ENCODE results near the gene GCK.
A peak's percentile ranks its signal among the peaks of the same experiment; 100 is the strongest.

Gene GCK

GRCh38 chr7:44104860-44105771, 84.1 kb downstream of the GCK start:
- WGBS, 2 experiments = 18 to 21% methylated on average over 28 of the region's 28 CpGs
- no peaks in the 10 kb centered on the region for H3K36me3 ChIP-seq (ENCODE audit: control insufficient read depth, insufficient read depth, low read length)
- peaks cover 14% of the 10 kb centered on the region for H3K4me1 ChIP-seq (ENCODE audit: control insufficient read depth, insufficient read depth, low read length)
- H3K4me3 ChIP-seq (ENCODE audit: insufficient read depth, low read depth, low read length) = peak overlapping the region; percentile 50
- no peaks in the 10 kb centered on the region for H3K9me3 ChIP-seq (ENCODE audit: control insufficient read depth, low read length)
- H3K27me3 ChIP-seq (ENCODE audit: control insufficient read depth, insufficient read depth, low read length, poor library complexity, severe bottlenecking) = peaks cover 30% of the 10 kb centered on the region
- H3K27ac ChIP-seq (ENCODE audit: insufficient read depth, low read depth, low read length, poor library complexity, severe bottlenecking) = no peak overlapping the region

DNA sequence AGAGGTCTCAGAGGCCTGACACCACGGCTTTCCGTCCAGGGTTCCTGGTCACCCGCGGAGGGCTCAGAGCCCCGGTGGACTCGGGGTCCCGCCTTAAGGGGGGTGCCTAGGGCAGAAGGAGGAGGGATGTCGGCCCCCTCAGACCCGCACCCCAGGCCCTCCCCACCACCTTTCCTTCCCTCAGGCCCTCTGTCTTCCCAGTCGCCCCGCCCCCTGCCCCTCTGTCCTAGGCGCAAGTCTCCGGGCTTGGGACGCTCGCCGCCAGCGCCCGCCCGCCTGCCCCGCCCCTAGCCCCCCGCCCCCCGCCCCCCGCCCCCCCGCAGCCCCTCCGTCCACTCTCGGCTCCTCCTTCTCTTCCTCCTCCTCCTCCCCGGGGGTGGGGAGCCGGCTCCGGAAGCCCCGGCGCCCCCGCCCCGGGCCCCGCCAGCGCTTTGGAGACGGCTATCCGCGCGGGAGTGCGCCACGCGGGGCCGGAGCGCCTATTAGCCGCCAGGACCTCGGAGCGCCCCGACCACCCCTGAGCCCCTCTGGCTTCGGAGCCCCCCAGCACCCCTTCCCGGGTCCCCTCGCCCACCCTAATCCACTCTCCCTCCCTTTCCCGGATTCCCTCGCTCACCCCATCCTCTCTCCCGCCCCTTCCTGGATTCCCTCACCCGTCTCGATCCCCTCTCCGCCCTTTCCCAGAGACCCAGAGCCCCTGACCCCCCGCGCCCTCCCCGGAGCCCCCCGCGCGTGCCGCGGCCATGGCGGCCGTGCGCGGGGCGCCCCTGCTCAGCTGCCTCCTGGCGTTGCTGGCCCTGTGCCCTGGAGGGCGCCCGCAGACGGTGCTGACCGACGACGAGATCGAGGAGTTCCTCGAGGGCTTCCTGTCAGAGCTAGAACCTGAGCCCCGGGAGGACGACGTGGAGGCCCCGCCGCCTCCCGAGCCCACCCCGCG, 85.0 kb downstream of the GCK start, which contains the start of gene AEBP1:
Gene AEBP1 (plus strand): TSS at position 423 of the 937 bp plus-strand sequence. CDS start 321 bp downstream, at position 744.
- Histone ChIP-seq H3K36me3 (ENCODE audit: control insufficient read depth, insufficient read depth, low read length) (no peaks in the 10 kb centered on the region), H3K4me1 (ENCODE audit: control insufficient read depth, insufficient read depth, low read length) (peaks cover 14% of the 10 kb centered on the region), H3K4me3 (ENCODE audit: insufficient read depth, low read depth, low read length) (peak within 1 kb of the TSS; percentile 50), H3K27ac (ENCODE audit: insufficient read depth, low read depth, low read length, poor library complexity, severe bottlenecking) (no peak within 1 kb of the TSS), H3K9me3 (ENCODE audit: control insufficient read depth, low read length) (no peaks in the 10 kb centered on the region), H3K27me3 (ENCODE audit: control insufficient read depth, insufficient read depth, low read length, poor library complexity, severe bottlenecking) (peaks cover 30% of the 10 kb centered on the region)
- 2% methylated on average over 72 to 74 of the region's 87 CpGs for WGBS, 2 experiments

DNA sequence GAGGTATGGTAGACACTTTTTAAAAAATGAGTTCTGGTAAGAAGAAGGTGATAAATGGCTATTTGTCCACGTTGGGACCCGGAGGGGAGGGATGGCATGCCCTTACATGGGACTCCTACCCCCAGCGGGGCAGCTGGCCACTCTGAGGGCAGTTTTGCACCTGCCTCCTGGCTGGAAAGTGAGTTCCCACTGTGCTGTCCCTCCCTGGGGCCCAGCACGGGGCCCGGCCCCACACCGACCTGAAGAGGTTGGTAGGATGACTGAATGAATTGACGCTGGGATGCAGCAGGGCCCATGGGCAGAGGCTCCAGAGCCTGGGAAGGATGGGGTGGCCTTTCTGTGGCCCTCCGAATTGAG, 85.7 kb downstream of the GCK start:
- Histone ChIP-seq H3K9me3 (ENCODE audit: control insufficient read depth, low read length) (no peaks in the 10 kb centered on the region), H3K4me3 (ENCODE audit: insufficient read depth, low read depth, low read length) (peak overlapping the region; percentile 50), H3K4me1 (ENCODE audit: control insufficient read depth, insufficient read depth, low read length) (peaks cover 14% of the 10 kb centered on the region), H3K27me3 (ENCODE audit: control insufficient read depth, insufficient read depth, low read length, poor library complexity, severe bottlenecking) (peaks cover 30% of the 10 kb centered on the region), H3K36me3 (ENCODE audit: control insufficient read depth, insufficient read depth, low read length) (no peaks in the 10 kb centered on the region), H3K27ac (ENCODE audit: insufficient read depth, low read depth, low read length, poor library complexity, severe bottlenecking) (no peak overlapping the region)
- WGBS, 2 experiments = 52% methylated on average over 8 of the region's 8 CpGs

GRCh38 chr7:44102846-44103565, 86.2 kb downstream of the GCK start:
- H3K4me3 ChIP-seq (ENCODE audit: insufficient read depth, low read depth, low read length) = no peak overlapping the region
- H3K4me1 ChIP-seq (ENCODE audit: control insufficient read depth, insufficient read depth, low read length) = peaks cover 14% of the 10 kb centered on the region
- 82 to 85% methylated on average over 8 of the region's 8 CpGs for WGBS, 2 experiments
- H3K27ac ChIP-seq (ENCODE audit: insufficient read depth, low read depth, low read length, poor library complexity, severe bottlenecking) = no peak overlapping the region
- H3K9me3 ChIP-seq (ENCODE audit: control insufficient read depth, low read length) = no peaks in the 10 kb centered on the region
- H3K36me3 ChIP-seq (ENCODE audit: control insufficient read depth, insufficient read depth, low read length) = no peaks in the 10 kb centered on the region
- peaks cover 30% of the 10 kb centered on the region for H3K27me3 ChIP-seq (ENCODE audit: control insufficient read depth, insufficient read depth, low read length, poor library complexity, severe bottlenecking)

DNA sequence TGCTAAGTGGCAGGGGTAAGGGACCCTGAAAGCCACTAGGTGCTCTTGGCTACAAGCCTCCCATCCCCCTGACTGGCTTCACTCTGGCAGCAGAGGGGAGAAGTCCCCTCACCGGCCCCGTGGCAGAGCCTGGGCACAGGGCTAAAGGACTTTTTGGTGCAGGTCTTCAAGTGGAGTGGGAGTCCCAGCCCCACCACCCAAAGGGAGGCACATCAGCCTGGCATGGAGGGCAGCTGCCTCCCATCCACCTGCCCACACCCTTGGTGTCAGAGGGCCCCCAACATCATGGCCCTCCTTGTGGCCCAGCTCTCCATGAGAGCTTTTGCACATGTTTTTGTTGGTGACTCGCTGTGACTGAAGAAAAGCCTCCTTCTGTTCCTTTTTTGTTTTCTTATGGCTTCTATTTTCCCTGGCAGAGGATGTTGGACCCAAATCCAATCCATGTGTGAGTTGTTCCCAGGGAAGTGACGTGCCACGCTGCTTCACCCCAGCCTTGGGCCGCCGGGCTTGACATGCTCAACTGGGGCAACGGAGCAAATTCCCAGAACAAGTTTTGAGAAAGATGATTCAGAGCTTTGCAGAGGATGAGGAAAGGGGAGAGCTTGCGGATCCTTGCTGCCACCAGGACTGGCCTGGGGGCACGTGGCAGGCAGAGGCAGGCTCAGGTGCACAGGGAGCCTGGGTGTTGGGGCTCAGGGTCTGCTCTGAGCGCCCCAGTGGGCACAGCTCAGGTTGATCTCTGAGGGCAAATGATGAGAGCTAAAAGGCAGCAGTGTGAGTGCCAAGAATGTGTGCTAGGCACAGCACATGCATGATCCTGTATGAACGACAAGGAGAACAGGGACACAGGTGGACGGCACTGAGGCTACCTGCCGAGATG, 87.0 kb downstream of the GCK start:
- no peak overlapping the region for H3K4me3 ChIP-seq (ENCODE audit: insufficient read depth, low read depth, low read length)
- H3K27me3 ChIP-seq (ENCODE audit: control insufficient read depth, insufficient read depth, low read length, poor library complexity, severe bottlenecking) = peaks cover 30% of the 10 kb centered on the region
- H3K27ac ChIP-seq (ENCODE audit: insufficient read depth, low read depth, low read length, poor library complexity, severe bottlenecking) = no peak overlapping the region
- H3K9me3 ChIP-seq (ENCODE audit: control insufficient read depth, low read length) = no peaks in the 10 kb centered on the region
- WGBS, 2 experiments = 92 to 94% methylated on average over 14 of the region's 14 CpGs
- peaks cover 14% of the 10 kb centered on the region for H3K4me1 ChIP-seq (ENCODE audit: control insufficient read depth, insufficient read depth, low read length)
- H3K36me3 ChIP-seq (ENCODE audit: control insufficient read depth, insufficient read depth, low read length) = no peaks in the 10 kb centered on the region

DNA sequence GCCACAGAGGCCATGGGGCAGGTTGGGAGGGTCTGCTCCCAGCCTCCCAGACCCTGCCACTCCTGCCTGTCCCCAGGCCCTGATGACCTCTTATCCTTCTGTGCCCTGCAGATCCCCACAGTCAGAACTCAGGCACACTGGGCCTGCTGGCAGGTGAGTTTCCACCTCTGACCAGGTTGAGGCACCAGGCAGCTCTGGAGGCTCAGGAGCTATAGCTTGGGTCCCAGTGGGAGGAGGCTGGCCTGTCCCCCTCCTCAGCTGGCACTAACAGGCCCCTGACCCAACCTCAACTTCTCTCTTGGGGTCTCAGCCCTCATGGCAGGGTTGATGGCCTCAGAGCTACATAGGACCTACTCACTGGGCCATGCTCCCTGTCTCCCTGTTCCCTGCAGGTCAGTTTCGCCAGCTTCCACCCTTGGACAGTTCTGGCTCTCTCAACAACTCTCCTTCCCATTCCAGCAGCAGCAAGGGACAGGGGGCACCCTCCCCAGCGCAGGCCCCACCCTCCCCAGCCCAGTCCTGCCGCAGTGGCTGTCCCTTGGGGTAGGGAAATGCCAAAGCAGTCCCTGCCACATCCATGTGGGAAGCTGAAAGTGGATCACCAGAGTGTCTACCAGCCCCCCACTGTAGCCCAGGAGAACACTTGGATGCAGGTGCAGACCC, 87.8 kb downstream of the GCK start:
- H3K9me3 ChIP-seq (ENCODE audit: control insufficient read depth, low read length) = no peaks in the 10 kb centered on the region
- no peak overlapping the region for H3K27ac ChIP-seq (ENCODE audit: insufficient read depth, low read depth, low read length, poor library complexity, severe bottlenecking)
- peaks cover 30% of the 10 kb centered on the region for H3K27me3 ChIP-seq (ENCODE audit: control insufficient read depth, insufficient read depth, low read length, poor library complexity, severe bottlenecking)
- peaks cover 14% of the 10 kb centered on the region for H3K4me1 ChIP-seq (ENCODE audit: control insufficient read depth, insufficient read depth, low read length)
- no peak overlapping the region for H3K4me3 ChIP-seq (ENCODE audit: insufficient read depth, low read depth, low read length)
- no peaks in the 10 kb centered on the region for H3K36me3 ChIP-seq (ENCODE audit: control insufficient read depth, insufficient read depth, low read length)
- WGBS, 2 experiments = 91% methylated on average over 3 of the region's 3 CpGs

DNA sequence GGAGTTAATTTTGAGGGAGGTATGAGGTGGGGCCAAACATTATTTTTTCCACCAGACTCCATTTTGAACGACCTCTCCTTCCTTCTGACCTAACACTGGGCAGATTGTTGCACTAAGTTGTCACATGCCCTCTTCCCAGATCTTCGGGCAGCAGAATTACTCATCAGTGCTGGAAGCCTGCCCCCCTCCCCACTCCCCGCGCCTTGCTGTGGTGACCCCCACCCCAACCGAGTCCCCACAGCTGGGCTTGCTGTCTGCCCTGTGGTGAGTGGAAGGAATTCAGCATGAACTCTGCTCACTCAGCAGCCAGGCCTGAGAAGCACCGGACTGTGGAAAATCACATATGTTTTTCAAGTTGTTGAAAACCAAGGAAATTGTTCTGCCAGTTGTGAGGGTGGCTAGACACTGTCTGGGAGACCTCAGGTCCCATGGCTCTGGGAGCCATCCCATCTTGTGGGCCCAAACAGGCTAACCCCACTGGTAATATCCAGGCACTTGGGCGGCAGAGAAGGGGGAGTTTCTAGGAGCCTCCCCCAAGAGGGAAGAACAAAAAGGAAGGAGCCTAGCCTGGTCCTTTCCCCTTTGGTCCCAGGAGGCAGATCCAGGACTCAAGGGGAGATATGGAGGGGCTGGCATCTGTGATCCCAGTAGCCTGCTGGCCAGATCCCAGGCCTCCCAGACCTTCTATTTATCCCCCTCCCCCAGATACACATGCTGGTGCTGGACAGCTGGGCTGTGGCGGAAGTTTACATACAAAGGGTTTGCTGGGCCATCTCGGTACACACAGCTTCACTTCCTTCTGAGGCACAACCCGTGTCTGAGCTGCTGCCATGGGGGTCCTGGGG, 88.6 kb downstream of the GCK start:
- no peak overlapping the region for H3K27ac ChIP-seq (ENCODE audit: insufficient read depth, low read depth, low read length, poor library complexity, severe bottlenecking)
- H3K27me3 ChIP-seq (ENCODE audit: control insufficient read depth, insufficient read depth, low read length, poor library complexity, severe bottlenecking) = peaks cover 27% of the 10 kb centered on the region
- H3K36me3 ChIP-seq (ENCODE audit: control insufficient read depth, insufficient read depth, low read length) = no peaks in the 10 kb centered on the region
- 89 to 90% methylated on average over 8 to 10 of the region's 10 CpGs for WGBS, 2 experiments
- no peaks in the 10 kb centered on the region for H3K9me3 ChIP-seq (ENCODE audit: control insufficient read depth, low read length)
- peaks cover 14% of the 10 kb centered on the region for H3K4me1 ChIP-seq (ENCODE audit: control insufficient read depth, insufficient read depth, low read length)
- no peak overlapping the region for H3K4me3 ChIP-seq (ENCODE audit: insufficient read depth, low read depth, low read length)

DNA sequence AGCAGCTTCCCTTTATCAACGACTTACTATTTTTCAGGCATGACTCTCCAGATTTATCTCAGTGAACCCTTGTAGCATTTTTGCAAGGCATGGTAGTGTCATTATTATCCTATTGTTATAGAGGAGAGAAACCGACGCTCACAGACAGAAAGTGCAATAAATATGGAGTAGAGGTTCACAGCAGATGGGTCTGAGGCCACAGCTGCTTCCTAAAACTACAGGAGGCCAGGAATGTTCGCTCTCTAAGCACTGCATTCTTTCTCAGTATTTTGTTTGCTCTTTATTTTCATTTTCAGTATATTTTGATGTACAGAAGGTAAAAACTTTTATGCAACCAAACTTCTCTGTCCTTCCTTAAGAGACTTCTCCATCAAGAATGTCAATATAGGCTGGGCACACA, 89.6 kb downstream of the GCK start:
- 86 to 90% methylated on average over 3 of the region's 4 CpGs for WGBS, 2 experiments
- H3K36me3 ChIP-seq (ENCODE audit: control insufficient read depth, insufficient read depth, low read length) = no peaks in the 10 kb centered on the region
- H3K27ac ChIP-seq (ENCODE audit: insufficient read depth, low read depth, low read length, poor library complexity, severe bottlenecking) = no peak overlapping the region

More for the DNA sequence above, 89.6 kb downstream of the GCK start:
- Histone ChIP-seq H3K4me1 (ENCODE audit: control insufficient read depth, insufficient read depth, low read length) (peaks cover 6% of the 10 kb centered on the region), H3K27me3 (ENCODE audit: control insufficient read depth, insufficient read depth, low read length, poor library complexity, severe bottlenecking) (peaks cover 17% of the 10 kb centered on the region), H3K9me3 (ENCODE audit: control insufficient read depth, low read length) (no peaks in the 10 kb centered on the region), H3K4me3 (ENCODE audit: insufficient read depth, low read depth, low read length) (no peak overlapping the region)

Data from ectodermal cell (in vitro differentiated cells).